ENCODE results near the gene XRCC6. TPM values are rescaled to one million over a fixed set of nuclear protein-coding genes. Genes with fewer than 3 reads are reported as not detected.

Gene XRCC6
- total RNA-seq, 1 experiment from 2014 or later: 588 TPM

DNA sequence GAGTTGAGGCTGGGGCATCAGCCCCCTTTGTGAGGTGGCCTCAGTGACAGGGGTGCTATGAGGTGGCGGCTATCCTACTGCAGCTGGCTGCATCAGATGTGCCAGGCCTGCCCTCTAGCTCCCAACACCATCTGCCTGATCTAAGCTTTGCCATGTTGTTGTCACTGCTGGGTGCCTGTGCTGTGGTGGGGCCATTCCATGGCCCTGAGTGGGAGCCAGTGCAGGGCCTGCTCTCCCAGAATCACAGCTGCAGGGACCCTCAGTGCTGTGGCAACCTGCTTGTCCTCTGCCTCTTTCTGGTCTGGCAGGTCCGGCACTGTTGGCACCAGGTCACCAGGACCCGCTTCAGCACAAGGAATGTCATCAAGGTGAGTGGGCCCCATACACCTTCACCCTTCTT, 69.4 kb downstream of the XRCC6 start:
- no peak overlapping the region; the same call in 1 of the 2 replicates for H3K27ac ChIP-seq (ENCODE audit: low read depth, low read length)
- DNase-seq (ENCODE audit: low read depth, low spot score): no peak
- no peak overlapping the region for H3K4me3 ChIP-seq (replicated peaks in 1 of 2; ENCODE audit: low read depth in 1 of 2, low read length in 2 of 2)
- H3K4me2 ChIP-seq (ENCODE audit: low read length): peak overlapping the region; percentile 95; the same call in 1 of the 2 replicates
- no peak overlapping the region for H2AFZ ChIP-seq (ENCODE audit: low read depth, low read length, poor library complexity, severe bottlenecking)
- no peak for ATAC-seq
- peaks cover 0 to 25% of the 10 kb centered on the region in 2 experiments; a peak in 3 of 4 replicates for H3K4me1 ChIP-seq (ENCODE audit: control insufficient read depth in 1 of 2, insufficient read depth in 2 of 2, low read length in 2 of 2)
- CTCF ChIA-PET: no interaction called here
- TF ChIP-seq EGR1 (IDR thresholded peaks at IDR 0.05; ENCODE audit: low read depth): no peak
- no peak for TF ChIP-seq CBX3 (IDR thresholded peaks at IDR 0.05; ENCODE audit: low read depth)
- no peak for TF ChIP-seq YY1 (IDR thresholded peaks at IDR 0.05; ENCODE audit: extremely low read depth, insufficient replicate concordance, low read depth, low read length)
- no peak for TF ChIP-seq SRF (IDR thresholded peaks at IDR 0.05; ENCODE audit: low read depth)
- no peak for TF ChIP-seq RAD21 (IDR thresholded peaks at IDR 0.05; ENCODE audit: low read depth)
- no peak for TF ChIP-seq POLR2A (IDR thresholded peaks at IDR 0.05; ENCODE audit: borderline replicate concordance, extremely low read depth, insufficient read depth, insufficient read length)
- TF ChIP-seq, protein P1, sequence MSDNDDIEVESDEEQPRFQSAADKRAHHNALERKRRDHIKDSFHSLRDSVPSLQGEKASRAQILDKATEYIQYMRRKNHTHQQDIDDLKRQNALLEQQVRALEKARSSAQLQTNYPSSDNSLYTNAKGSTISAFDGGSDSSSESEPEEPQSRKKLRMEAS (IDR thresholded peaks at IDR 0.05): no peak
- no peak for TF ChIP-seq SP1 (IDR thresholded peaks at IDR 0.05; ENCODE audit: low read depth)
- TF ChIP-seq ZBTB33 (IDR thresholded peaks at IDR 0.05; ENCODE audit: extremely low read depth, insufficient replicate concordance, low read length): no peak
- no peak for TF ChIP-seq EZH2phosphoT487 (IDR thresholded peaks at IDR 0.05; ENCODE audit: borderline replicate concordance)
- TF ChIP-seq JUND (IDR thresholded peaks at IDR 0.05): no peak
- no peak for TF ChIP-seq REST (IDR thresholded peaks at IDR 0.05; ENCODE audit: low read depth)
- no peak for TF ChIP-seq ELF1 (IDR thresholded peaks at IDR 0.05; ENCODE audit: borderline replicate concordance, low read depth)
- TF ChIP-seq ZFX (IDR thresholded peaks at IDR 0.05): no peak
- H3K27me3 ChIP-seq (ENCODE audit: insufficient read depth, low read length): no peaks in the 10 kb centered on the region
- no peaks in the 10 kb centered on the region for H3K9me3 ChIP-seq (ENCODE audit: control insufficient read depth in 1 of 2, insufficient read depth in 1 of 2, low read depth in 1 of 2, low read length in 2 of 2)
- H3K9ac ChIP-seq (ENCODE audit: low read length): no peak overlapping the region
- peaks cover 42% of the 10 kb centered on the region for H3K79me2 ChIP-seq (ENCODE audit: insufficient read depth, low read length)
- no peaks in the 10 kb centered on the region for H4K20me1 ChIP-seq (ENCODE audit: insufficient read depth)
- peaks cover 0 to 3% of the 10 kb centered on the region in 2 experiments; a peak in 1 of 4 replicates for H3K36me3 ChIP-seq (ENCODE audit: control insufficient read depth in 1 of 2, insufficient read depth in 2 of 2, low read length in 2 of 2)
- POLR2A ChIA-PET: no interaction called here
- intact Hi-C loops (cut with micrococcal nuclease): no loop called here
- H3K9me2 ChIP-seq (ENCODE audit: insufficient read depth): no peaks in the 10 kb centered on the region
- RAD21 ChIA-PET (ENCODE audit: low non-redundant PET in 1 of 2, low total read pairs in 2 of 2, uncharacterized antibody in 2 of 2, unreplicated experiment in 2 of 2): no interaction called here
- no TSS peak for BruUV-seq (replicated peaks)
